GM21723 (cell line): ENCODE measurements around the gene WSB2.

Experiments
- ATAC-seq: cut with Tn5 transposase; IDR thresholded peaks from one replicate; pipeline ENCODE4 v1.9.1; 2021; ENCODE audit warnings: mild to moderate bottlenecking, moderate library complexity; ENCODE audit not compliant: unreplicated experiment

Gene WSB2

DNA sequence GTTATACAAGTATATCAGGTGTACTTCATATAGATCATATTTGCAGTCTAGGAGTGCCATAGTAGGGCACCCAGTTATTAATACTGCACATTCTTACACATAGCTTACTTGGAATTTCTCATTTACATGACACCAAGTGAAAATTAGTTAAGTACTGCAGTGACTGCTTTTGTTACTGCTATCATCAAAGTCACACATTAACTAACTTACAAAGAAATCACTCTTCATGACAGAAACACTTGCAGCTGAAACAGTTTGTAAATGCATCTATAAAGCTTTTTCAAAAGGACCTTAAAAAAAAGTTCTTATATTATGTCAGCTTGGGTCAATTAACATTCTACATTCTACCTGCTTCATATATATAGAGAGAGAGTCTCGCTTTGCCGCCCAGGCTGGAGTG is 62.3 kb downstream of the WSB2 start:
- no peak for ATAC-seq

GRCh38 chr12:117994551-117995438 is 66.2 kb downstream of the WSB2 start:
- ATAC-seq: no peak

DNA sequence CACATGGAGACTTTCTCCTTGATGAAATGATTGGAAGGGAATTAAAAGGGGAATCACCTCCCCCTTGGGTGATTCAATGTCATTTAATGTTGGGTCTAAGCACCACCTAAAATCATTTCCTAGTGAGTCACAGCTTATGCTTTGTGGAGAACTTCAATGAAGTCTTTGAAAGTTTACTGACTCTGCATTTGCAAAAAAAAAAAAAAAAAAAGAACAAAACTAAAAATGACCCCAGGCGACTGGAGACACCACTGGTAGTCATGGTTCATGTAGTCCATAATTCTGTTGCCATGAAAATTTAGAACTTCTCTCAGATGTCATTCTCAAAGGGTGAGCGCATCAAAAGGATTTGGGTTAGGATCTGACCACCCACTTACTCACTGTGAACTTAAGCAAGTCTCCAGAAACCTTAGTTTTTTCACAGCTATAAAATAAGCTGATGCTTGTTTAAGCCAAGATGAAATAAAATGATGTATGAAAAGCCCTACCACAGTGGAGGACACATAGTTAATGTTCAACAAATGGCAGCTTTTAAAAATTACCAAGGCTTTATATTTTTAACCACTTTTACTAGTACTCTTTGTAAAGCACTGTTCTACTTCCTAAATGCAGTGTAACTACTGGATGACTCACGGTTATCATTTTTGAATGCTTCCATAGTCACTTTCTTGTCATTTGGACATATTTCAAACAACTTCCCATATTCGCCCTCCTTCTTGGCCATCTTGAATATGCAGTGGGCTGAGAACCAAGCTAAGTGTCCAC is 74.1 kb downstream of the WSB2 start:
- no peak for ATAC-seq

DNA sequence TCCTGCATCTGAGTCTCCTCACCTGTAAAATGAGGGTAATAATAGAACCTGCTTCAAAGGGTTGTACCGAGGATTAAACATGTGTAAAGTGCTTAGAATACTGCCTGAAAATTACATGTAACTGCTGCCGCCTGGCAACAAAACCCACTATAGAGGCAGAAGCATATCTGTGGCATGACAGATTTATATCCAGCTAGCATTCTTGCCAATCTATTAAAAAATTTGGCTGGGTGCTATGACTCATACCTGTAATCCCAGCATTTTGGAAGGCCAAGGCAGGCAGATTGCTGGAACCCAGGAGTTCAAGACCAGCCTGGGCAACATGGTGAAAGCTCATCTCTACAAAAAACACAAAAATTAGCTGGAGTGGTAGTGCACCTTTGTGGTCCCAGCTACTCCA is 75.8 kb downstream of the WSB2 start:
- no peak for ATAC-seq
